GM13977 (cell line): Measurements from ENCODE around the gene CPTP.
A peak's percentile ranks its signal among the peaks of the same experiment; 100 is the strongest.

Source experiments
- DNase-seq: peaks from one replicate; pipeline ENCODE4 v3.0.0; 2012; ENCODE audit warnings: low spot score
- CTCF ChIP-seq: IDR thresholded peaks from 2 replicates; pipeline ENCODE4 v1.5.1; 2012; ENCODE audit warnings: mild to moderate bottlenecking, control low read depth; ENCODE audit not compliant: insufficient read depth; ENCODE audit errors: extremely low read depth, missing control alignments
- in situ Hi-C: fragments of 300-500 bp; cut with MboI; formaldehyde crosslinking; loops from one replicate; pipeline ENCODE4 v1.12.0; 2022; ENCODE audit warnings: low sequenced_read_pairs, low pct_unique_long_range_greater_than_20kb, mixed read lengths, inconsistent platforms; ENCODE audit not compliant: unreplicated experiment

Gene CPTP

GRCh38 chr1:1373815-1374588 is 49.4 kb downstream of the CPTP start:
- no peak for TF ChIP-seq CTCF
- in situ Hi-C loops, result no loop called here
- DNase-seq, result no peak

GRCh38 chr1:1374589-1374928 is 50.0 kb downstream of the CPTP start:
- TF ChIP-seq CTCF, result no peak
- in situ Hi-C loops, result no loop called here
- DNase-seq, result no peak

- in situ Hi-C loops, result no loop called here
- peak; percentile 38 for TF ChIP-seq CTCF
- peak; percentile 99 for DNase-seq
Observed at GRCh38 chr1:1374929-1375662, 50.5 kb downstream of the CPTP start, which contains the start of gene AURKAIP1. AURKAIP1 (minus strand) TSS chr1:1375207; CDS start chr1:1374756, 451 bp downstream.

GRCh38 chr1:1376551-1377226 is 52.1 kb downstream of the CPTP start:
- DNase-seq, result no peak
- TF ChIP-seq CTCF, result no peak
- in situ Hi-C loops, result no loop called here

GRCh38 chr1:1377540-1378205 is 53.1 kb downstream of the CPTP start:
- DNase-seq, result no peak
- TF ChIP-seq CTCF, result no peak
- in situ Hi-C loops, result no loop called here
